ENCODE measurements around the gene TSC1.

DNA sequence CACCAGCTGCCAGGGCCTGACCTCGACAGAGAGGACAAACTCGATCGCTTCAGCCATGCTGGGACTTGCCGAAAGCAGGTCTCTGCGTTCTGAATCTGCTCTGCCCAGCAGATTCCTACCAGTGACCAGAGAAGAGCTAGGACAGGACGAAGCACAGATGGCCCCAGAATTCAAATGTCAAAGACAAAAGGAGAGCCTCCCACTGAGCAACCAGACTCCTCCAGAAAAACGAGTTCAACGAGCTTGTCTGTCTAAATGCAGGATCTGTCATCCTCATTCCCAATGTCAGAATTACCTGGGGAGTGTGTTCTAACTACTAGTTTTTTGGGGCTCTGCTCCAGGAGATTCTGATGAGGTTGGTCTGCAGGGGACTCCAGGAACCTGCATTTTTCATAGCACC is 79.7 kb downstream of the TSC1 start:
- no peak for TF ChIP-seq CTCF (conservative IDR thresholded peaks at IDR 0.05; ENCODE audit: low read depth, low read length)
- TF ChIP-seq EZH2 (IDR thresholded peaks at IDR 0.05; ENCODE audit: borderline replicate concordance, low read depth, low read length, poor library complexity, severe bottlenecking): no peak

Measured in A673 (cell line).